AG09319 (cell line): Measurements from ENCODE around the gene CLEC4M.
"Not testable (repeated sequence)": the region's sequence is repeated elsewhere in the genome, so short reads cannot be mapped to it uniquely, and the experiment has no call there.

Experiments
- DNase-seq: peaks from one replicate; pipeline ENCODE4 v3.0.0-alpha.2; 2010; ENCODE audit warnings: low read depth; ENCODE audit errors: extremely low read depth
- CTCF ChIP-seq: IDR thresholded peaks from 2 replicates; pipeline ENCODE4 v1.5.1; 2011; ENCODE audit warnings: low read depth, mild to moderate bottlenecking, inconsistent platforms, low read length, moderate library complexity

CLEC4M gene

GRCh38 chr19:7763696-7764095, 653 bp downstream of the CLEC4M start:
- no peak for TF ChIP-seq CTCF
- no peak for DNase-seq

- not testable (repeated sequence) for DNase-seq
Observed at GRCh38 chr19:7764157-7764556, 1.1 kb downstream of the CLEC4M start.

GRCh38 chr19:7765043-7765442, 2.0 kb downstream of the CLEC4M start:
- DNase-seq = not testable (repeated sequence)

- no peak for TF ChIP-seq CTCF
- no peak for DNase-seq
Observed at GRCh38 chr19:7766535-7766934, 3.5 kb downstream of the CLEC4M start.

- no peak for TF ChIP-seq CTCF
- DNase-seq = no peak
Observed at GRCh38 chr19:7767487-7767886, 4.4 kb downstream of the CLEC4M start.

- no peak for DNase-seq
- no peak for TF ChIP-seq CTCF
Observed at GRCh38 chr19:7769171-7769570, 6.1 kb downstream of the CLEC4M start.

- DNase-seq = no peak
- no peak for TF ChIP-seq CTCF
Observed at GRCh38 chr19:7771072-7771471, 8.0 kb downstream of the CLEC4M start.

- DNase-seq = no peak
- TF ChIP-seq CTCF = no peak
Observed at GRCh38 chr19:7772752-7773291, 9.8 kb downstream of the CLEC4M start.
